ENCODE data around the gene SNX9. TPM values are rescaled to one million over a fixed set of nuclear protein-coding genes. Genes with fewer than 3 reads are reported as not detected.

The SNX9 gene
- total RNA-seq, 4 donors from 2014 or later, result 13.7 to 57.2 (median 50.7) TPM

DNA sequence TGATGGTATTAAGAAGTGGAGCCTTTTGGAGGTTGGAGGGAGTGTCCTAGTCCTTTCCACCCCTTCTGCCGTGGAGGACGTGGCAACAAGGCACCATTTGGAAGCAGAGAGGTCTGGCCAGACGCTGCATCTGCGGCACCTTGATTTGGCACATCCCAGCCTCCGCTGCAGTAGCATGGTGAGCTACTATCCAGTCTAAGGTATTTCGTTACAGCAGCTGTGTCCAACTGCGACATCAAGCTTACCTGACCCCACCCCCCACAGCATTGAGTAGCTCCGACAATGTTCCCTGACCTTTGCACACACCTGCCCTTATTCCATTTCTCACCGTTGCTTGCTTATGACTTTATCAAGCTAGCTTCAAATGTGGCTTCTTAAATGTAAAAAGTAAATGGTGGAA, 128.8 kb downstream of the SNX9 start:
- Histone ChIP-seq H3K9me3 (peaks cover 0 to 12% of the 10 kb centered on the region in 2 donors), H3K4me1 (peaks cover 0 to 48% (median 36%) of the 10 kb centered on the region in 4 donors), H3K27ac (peak overlapping the region; percentile 85 to 94 (median 92)), H3K27me3 (no peaks in the 10 kb centered on the region), H3K4me3 (no peak overlapping the region), H3K36me3 (no peaks in the 10 kb centered on the region)
- intact Hi-C loops (cut with DNase I; ENCODE audit: low total_unique reads) (no loop called here), in situ Hi-C loops (cut with MboI; ENCODE audit: low pct_ligation_motif_present in 1 of 4, low pct_unique_long_range_greater_than_20kb in 1 of 4, low sequenced_read_pairs in 3 of 4) (no loop called here)
- 57% methylated on average over 9 of the region's 9 CpGs; no CpG with 5 or more reads in 1 of the 2 donors for WGBS, 2 donors (ENCODE audit: low coverage in 1 of 2)
- TF ChIP-seq POLR2A (IDR thresholded peaks at IDR 0.05) (peak; percentile 33), CTCF (IDR thresholded peaks at IDR 0.05) (no peak), EP300 (IDR thresholded peaks at IDR 0.05; ENCODE audit: low read depth) (no peak), POLR2AphosphoS5 (IDR thresholded peaks at IDR 0.05) (peak in 2 of 3 donors; percentile 17 to 38)
- peak; percentile 77 for DNase-seq

DNA sequence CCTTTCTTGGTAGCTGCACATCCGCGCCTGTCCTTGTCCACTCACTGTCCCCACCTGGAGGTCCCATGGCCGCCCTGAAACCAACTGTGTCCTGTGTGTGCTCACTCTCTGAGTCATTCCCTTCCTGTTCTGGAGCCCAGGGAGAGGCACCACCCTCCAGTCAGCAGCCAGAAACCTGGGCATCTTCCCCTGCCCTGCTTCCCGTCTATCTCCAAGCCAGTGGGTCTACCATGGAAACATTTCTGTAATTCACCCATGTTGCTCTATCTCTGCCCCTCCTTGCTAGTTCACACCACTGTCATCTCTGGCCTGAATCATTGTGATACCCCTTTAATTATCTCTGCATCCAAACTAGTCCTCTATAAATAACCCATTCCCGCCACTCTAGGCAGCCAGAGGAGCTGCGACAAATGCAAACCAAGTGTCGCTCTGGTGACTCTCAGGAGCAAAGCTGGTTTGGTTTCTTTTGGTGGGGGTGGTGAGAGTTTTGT, 129.9 kb downstream of the SNX9 start:
- intact Hi-C loops (cut with DNase I; ENCODE audit: low total_unique reads), result no loop called here

GRCh38 chr6:157953580-157954091, 130.6 kb downstream of the SNX9 start:
- peaks cover 8 to 24% of the 10 kb centered on the region in 2 donors for H3K9me3 ChIP-seq
- WGBS, 2 donors (ENCODE audit: low coverage in 1 of 2), result 6 to 46% methylated on average over 2 to 7 of the region's 7 CpGs
- intact Hi-C loops (cut with DNase I; ENCODE audit: low total_unique reads), result no loop called here
- H3K27ac ChIP-seq, result peak overlapping the region; percentile 85 to 94 (median 92)
- H3K4me3 ChIP-seq, result peak overlapping the region in 2 of 4 donors; percentile 13 to 43
- peaks cover 0 to 50% (median 37%) of the 10 kb centered on the region in 4 donors for H3K4me1 ChIP-seq
- in situ Hi-C loops (cut with MboI; ENCODE audit: low pct_ligation_motif_present in 1 of 4, low pct_unique_long_range_greater_than_20kb in 1 of 4, low sequenced_read_pairs in 3 of 4), result no loop called here
- H3K36me3 ChIP-seq, result no peaks in the 10 kb centered on the region
- H3K27me3 ChIP-seq, result no peaks in the 10 kb centered on the region
- no peak for DNase-seq
- no peak for TF ChIP-seq POLR2A (IDR thresholded peaks at IDR 0.05)
- no peak for TF ChIP-seq EP300 (IDR thresholded peaks at IDR 0.05; ENCODE audit: low read depth)
- no peak for TF ChIP-seq CTCF (IDR thresholded peaks at IDR 0.05)
- no peak for TF ChIP-seq POLR2AphosphoS5 (IDR thresholded peaks at IDR 0.05)

More for the DNA sequence above, 129.9 kb downstream of the SNX9 start:
- no peaks in the 10 kb centered on the region for H3K36me3 ChIP-seq
- H3K4me3 ChIP-seq, result no peak overlapping the region
- DNase-seq, result peak; percentile 38
- H3K27me3 ChIP-seq, result no peaks in the 10 kb centered on the region
- WGBS, 2 donors (ENCODE audit: low coverage in 1 of 2), result 41 to 67% methylated on average over 4 to 7 of the region's 7 CpGs
- in situ Hi-C loops (cut with MboI; ENCODE audit: low pct_ligation_motif_present in 1 of 4, low pct_unique_long_range_greater_than_20kb in 1 of 4, low sequenced_read_pairs in 3 of 4), result no loop called here
- H3K4me1 ChIP-seq, result peaks cover 0 to 50% (median 37%) of the 10 kb centered on the region in 4 donors
- no peak for TF ChIP-seq EP300 (IDR thresholded peaks at IDR 0.05; ENCODE audit: low read depth)
- peaks cover 3 to 17% of the 10 kb centered on the region in 2 donors for H3K9me3 ChIP-seq
- peak overlapping the region; percentile 85 to 94 (median 92) for H3K27ac ChIP-seq

DNA sequence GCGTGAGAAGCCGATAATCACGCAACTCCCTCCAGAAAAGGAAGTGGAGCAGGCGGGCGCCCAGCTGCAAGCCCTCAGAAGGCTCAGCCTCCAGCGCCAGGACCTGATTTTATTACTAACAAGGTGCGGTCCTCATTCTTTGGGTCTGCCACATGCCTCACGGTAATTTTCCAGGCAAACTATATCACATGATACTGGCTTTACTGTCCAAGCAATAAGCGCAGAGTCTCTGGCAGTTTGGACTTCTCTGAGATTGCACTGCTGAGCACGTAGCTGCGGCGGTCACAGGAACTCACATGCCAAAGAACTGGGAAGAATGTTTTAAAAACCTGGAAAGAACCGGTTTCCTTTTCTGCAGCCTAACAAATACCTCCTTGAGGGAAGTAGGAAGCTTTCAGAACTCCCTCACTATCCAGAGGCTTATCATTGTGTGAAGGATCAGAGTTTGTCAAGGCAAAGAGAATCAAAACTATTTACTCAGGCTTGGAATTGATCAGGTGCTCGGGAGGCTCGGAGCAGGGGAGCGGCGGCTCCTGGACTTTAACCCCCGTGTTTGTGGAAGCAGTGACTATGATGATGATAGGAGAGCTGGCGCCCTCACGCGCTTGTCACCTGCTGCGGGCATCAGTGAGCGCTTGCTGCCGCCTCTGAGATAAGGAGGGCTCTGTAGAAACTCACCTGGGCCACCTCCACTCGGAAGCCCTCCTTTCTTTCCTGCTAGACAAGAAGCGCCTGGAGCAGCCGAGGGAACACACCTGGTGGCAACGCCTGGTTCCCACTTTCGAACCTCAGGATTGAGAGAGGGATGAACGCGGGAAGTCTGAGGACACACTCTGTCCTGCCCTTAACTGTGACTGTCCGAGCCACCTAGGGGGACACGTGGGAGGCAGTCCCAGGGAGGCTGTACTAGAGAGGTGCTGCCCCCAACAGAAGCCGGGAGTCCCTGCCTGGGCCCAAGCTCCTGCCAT, 131.4 kb downstream of the SNX9 start:
- in situ Hi-C loops (cut with MboI; ENCODE audit: low pct_ligation_motif_present in 1 of 4, low pct_unique_long_range_greater_than_20kb in 1 of 4, low sequenced_read_pairs in 3 of 4), result no loop called here
- Histone ChIP-seq H3K4me1 (peaks cover 0 to 50% (median 37%) of the 10 kb centered on the region in 4 donors), H3K36me3 (no peaks in the 10 kb centered on the region), H3K9me3 (peaks cover 16 to 30% of the 10 kb centered on the region in 2 donors), H3K4me3 (peak overlapping the region in 3 of 4 donors; percentile 9 to 43 (median 13)), H3K27me3 (no peaks in the 10 kb centered on the region), H3K27ac (peak overlapping the region; percentile 85 to 94 (median 92))
- intact Hi-C loops (cut with DNase I; ENCODE audit: low total_unique reads), result no loop called here
- peak; percentile 90 for DNase-seq
- TF ChIP-seq CTCF (IDR thresholded peaks at IDR 0.05) (peak in 1 of 5 experiments; percentile 16), POLR2AphosphoS5 (IDR thresholded peaks at IDR 0.05) (peak in 2 of 3 donors; percentile 54 to 77), EP300 (IDR thresholded peaks at IDR 0.05; ENCODE audit: low read depth) (peak; percentile 29), POLR2A (IDR thresholded peaks at IDR 0.05) (peak; percentile 80)
- WGBS, 2 donors (ENCODE audit: low coverage in 1 of 2), result 29 to 44% methylated on average over 13 to 34 of the region's 34 CpGs

All from transverse colon (tissue), 4 donors.